K562 (cell line): ENCODE data around the gene B3GALT4. TPM values are rescaled to one million over a fixed set of nuclear protein-coding genes. Genes with fewer than 3 reads are reported as not detected.

Experiments
- ATAC-seq: fragments of 200-7000 bp; cut with Tn5 transposase; 3 replicates; pipeline ENCODE4 v1.9.1; 2020; ENCODE audit warnings: moderate library complexity
- BruUV-seq: library from RNA; stranded (reverse); fragments of 400-500 nt; replicated peaks from 2 replicates; lab custom pipeline; 2021; lab: Mats Ljungman, UMichigan
- CTCF ChIA-PET: fragments of 300-600 bp; formaldehyde crosslinking; extraction: SDS; loops from one replicate; lab custom pipeline; 2021; ENCODE audit warnings: low intra/inter-chr PET ratio; lab: Yijun Ruan, JAX
- POLR2A ChIA-PET: fragments of 300-600, 350-650 bp; sonication (Branson Sonifier 250); formaldehyde crosslinking; extraction: SDS; loops from one replicate; lab custom pipeline; 2021; ENCODE audit warnings: antibody characterized with exemption, inconsistent platforms; lab: Yijun Ruan, JAX
- DNase-seq, 4 experiments: peaks; one replicate each; pipeline versions ENCODE4 v3.0.0 to v3.0.0-alpha.2; 2011 to 2018; ENCODE audit warnings: low spot score in 3 of 4, mixed read lengths in 3 of 4; ENCODE audit errors: extremely low read depth in 1 of 4
- FAIRE-seq: peaks from 2 replicates; lab custom pipeline; 2011; peaks lifted over from hg19 to GRCh38; lab: Jason Lieb, UNC
- H2AFZ ChIP-seq: 2 replicates; pipeline ENCODE4 v1.6.0; 2011; ENCODE audit warnings: low read depth, low read length, control low read depth, inconsistent platforms
- H3K27ac ChIP-seq: fragments of 200-600 bp; 3 replicates; pipeline ENCODE4 v1.8.0; 2011; ENCODE audit warnings: low read depth, mild to moderate bottlenecking, control low read depth, inconsistent platforms, low read length, moderate library complexity, mixed read lengths; ENCODE audit errors: extremely low read depth
- H3K27me3 ChIP-seq, 2 experiments: fragments of 300-600 bp in 1 of 2; 2 replicates in 1 of 2; 3 replicates in 1 of 2; pipeline versions ENCODE4 v1.6.0 to v1.8.0; 2011; ENCODE audit warnings: inconsistent platforms in 2 of 2, low read length in 2 of 2, mild to moderate bottlenecking in 1 of 2, mixed read lengths in 1 of 2, moderate library complexity in 1 of 2; ENCODE audit not compliant: control insufficient read depth in 2 of 2, insufficient read depth in 2 of 2
- H3K36me3 ChIP-seq: fragments of 300-600 bp; 3 replicates; pipeline ENCODE4 v1.8.0; 2011; ENCODE audit warnings: mild to moderate bottlenecking, low read length, inconsistent platforms; ENCODE audit not compliant: control insufficient read depth, insufficient read depth
- H3K4me1 ChIP-seq, 2 experiments: fragments of 200-600 bp in 1 of 2; replicated peaks in 1 of 2; 2 replicates in 1 of 2; 3 replicates in 1 of 2; pipeline versions ENCODE4 v1.5.1 to v1.8.0; 2011; ENCODE audit warnings: inconsistent platforms in 2 of 2, low read length in 2 of 2, mild to moderate bottlenecking in 1 of 2, mixed read lengths in 1 of 2, moderate library complexity in 1 of 2; ENCODE audit not compliant: control insufficient read depth in 2 of 2, insufficient read depth in 2 of 2
- H3K4me2 ChIP-seq: 2 replicates; pipeline ENCODE4 v1.6.1; 2011; ENCODE audit warnings: low read length, control low read depth, inconsistent platforms, mixed read lengths; ENCODE audit not compliant: insufficient read depth
- H3K4me3 ChIP-seq: fragments of 200-600 bp; sonication (generic), shearing (Covaris generic); 2 replicates; pipeline ENCODE4 v1.5.1; 2016; ENCODE audit warnings: control low read depth, inconsistent platforms
- H3K79me2 ChIP-seq: fragments of 200-600 bp; 3 replicates; pipeline ENCODE4 v1.8.0; 2011; ENCODE audit warnings: low read length, inconsistent platforms; ENCODE audit not compliant: control insufficient read depth, insufficient read depth
- H3K9ac ChIP-seq, 2 experiments: 2 replicates each; pipeline versions ENCODE4 v1.6.0 to v1.6.1; 2011; ENCODE audit warnings: low read depth in 2 of 2, low read length in 2 of 2, control low read depth in 1 of 2, inconsistent platforms in 1 of 2, mild to moderate bottlenecking in 1 of 2, mixed read lengths in 1 of 2; ENCODE audit not compliant: insufficient read depth in 1 of 2
- H3K9me1 ChIP-seq: one replicate; pipeline ENCODE4 v1.6.0; 2011; ENCODE audit warnings: inconsistent platforms, mild to moderate bottlenecking, low read length, moderate library complexity; ENCODE audit not compliant: control insufficient read depth, insufficient read depth
- H3K9me3 ChIP-seq: replicated peaks from 2 replicates; pipeline ENCODE4 v1.5.1; 2011; ENCODE audit warnings: low read depth, low read length, inconsistent platforms; ENCODE audit not compliant: control insufficient read depth, insufficient read depth
- H4K20me1 ChIP-seq: replicated peaks from 2 replicates; pipeline ENCODE4 v1.6.1; 2011; ENCODE audit warnings: low read length, inconsistent platforms, mixed read lengths; ENCODE audit not compliant: control insufficient read depth, insufficient read depth
- HDGF ChIP-seq: fragments of 450-650 bp; IDR thresholded peaks from 2 replicates; pipeline ENCODE4 v1.6.1; 2016
- SUPT5H ChIP-seq: fragments of 450-650 bp; IDR thresholded peaks from 2 replicates; pipeline ENCODE4 v1.6.1; 2016
- WHSC1 ChIP-seq: IDR thresholded peaks from one replicate; pipeline ENCODE4 v1.6.1; 2012; ENCODE audit warnings: low read length, control low read depth, inconsistent platforms
- ZNF24 ChIP-seq: fragments of 450-650 bp; IDR thresholded peaks from 2 replicates; pipeline ENCODE4 v1.6.1; 2016
- WGBS: fragments of 100-300 bp; shearing (Covaris generic); methylation state at CpG from one replicate; pipeline ENCODE4 v1.1.6; 2016; ENCODE audit warnings: low coverage, mixed read lengths; ENCODE audit not compliant: insufficient coverage; ENCODE audit errors: missing lambda C conversion rate; 5-methylcytosine and 5-hydroxymethylcytosine counted together
- in situ Hi-C: fragments of 300-500 bp; cut with MboI; formaldehyde crosslinking; loops from 4 replicates; pipeline ENCODE4 v1.15.0; 2018; ENCODE audit warnings: inconsistent platforms, mixed read lengths
- intact Hi-C: fragments of 100-400 bp; cut with micrococcal nuclease; formaldehyde crosslinking; loops from 2 replicates; pipeline ENCODE4 v1.14.2; 2022
- polyA plus RNA-seq, 8 experiments: library from polyadenylated mRNA; depleted of rRNA in 4 of 8; stranded (reverse) in 5 of 8; unstranded in 3 of 8; fragments of >200 nt; fragmentation: Nextera tagmentation in 2 of 8; fragmentation: Illumina TruSeq in 1 of 8; extraction: Ambion mirVana in 2 of 8; extraction: Trizol in 1 of 8; gene quantifications; 2 replicates each; pipeline versions ENCODE4 v1.2.1 to v1.2.3, GENCODE V29; 2011 to 2014; ENCODE audit warnings: inconsistent platforms in 1 of 8, missing spikeins in 1 of 8
- total RNA-seq, 7 experiments: library from RNA; depleted of rRNA in 6 of 7; stranded (reverse); fragments of >200 nt in 6 of 7; fragmentation: Illumina TruSeq in 2 of 7; extraction: Trizol in 2 of 7; gene quantifications; 2 replicates each; pipeline versions ENCODE4 v1.2.1 to v1.2.3, GENCODE V29; 2011 to 2021; ENCODE audit warnings: low replicate concordance in 1 of 7
- TF ChIP-seq, protein P1 (sequence below): IDR thresholded peaks from 2 replicates; pipeline ENCODE4 v1.6.1; 2016; ENCODE audit warnings: missing genetic modification characterization, missing compliant biosample characterization
- TF ChIP-seq, protein P2 (sequence below), 2 experiments: fragments of 450-650 bp in 1 of 2; IDR thresholded peaks; 2 replicates each; pipeline ENCODE4 v1.6.1; 2011 to 2017; ENCODE audit warnings: low read depth in 2 of 2, antibody characterized with exemption in 1 of 2, borderline replicate concordance in 1 of 2, low read length in 1 of 2, mild to moderate bottlenecking in 1 of 2, mixed read lengths in 1 of 2; ENCODE audit not compliant: control insufficient read depth in 1 of 2

B3GALT4 gene
- total and polyA plus RNA-seq, 9 of the 15 experiments (the other 6 are each of a cell fraction or from before 2014, with no cell fraction given), result 0.11 to 1.3 (median 0.53) TPM; not detected in 1

DNA sequence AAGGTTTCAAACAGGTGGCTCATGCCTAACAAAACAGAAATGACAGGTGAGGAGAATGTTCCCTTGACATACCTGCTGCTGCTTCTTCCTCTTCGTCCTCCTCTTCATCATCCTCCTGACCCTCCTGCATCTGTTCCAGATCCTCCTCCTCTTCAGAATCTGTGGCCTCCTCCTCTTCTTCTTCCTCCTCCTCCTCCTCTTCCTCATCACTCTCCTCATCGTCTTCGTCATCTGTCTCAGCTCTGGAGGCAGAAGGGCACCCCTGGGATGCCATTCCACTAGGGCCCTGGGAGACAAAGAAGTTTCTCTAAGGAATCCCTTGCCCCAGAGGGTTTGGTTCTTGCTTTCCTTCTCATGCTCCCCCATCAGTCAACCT is 43.0 kb downstream of the B3GALT4 start:
- H4K20me1 ChIP-seq, result 0 out of 2 replicates have a peak, but pooled peaks cover 3% of the 10 kb centered on the region
- peak overlapping the region; percentile 3; the same call in 1 of the 2 replicates for H3K4me3 ChIP-seq
- peak overlapping the region; percentile 88 for H3K4me2 ChIP-seq
- no peaks in the 10 kb centered on the region for H3K27me3 ChIP-seq
- peak overlapping the region; percentile 30 to 55; a peak in 2 of 4 replicates for H3K9ac ChIP-seq
- in situ Hi-C loops, result no loop called here
- intact Hi-C loops, result no loop called here
- no peak overlapping the region for H2AFZ ChIP-seq
- DNase-seq (no peak), FAIRE-seq (no peak), ATAC-seq (no peak)
- peaks cover 43% of the 10 kb centered on the region for H3K36me3 ChIP-seq
- H3K9me1 ChIP-seq, result peaks cover 3% of the 10 kb centered on the region
- peaks cover 56 to 68% of the 10 kb centered on the region in 2 experiments for H3K4me1 ChIP-seq
- ChIA-PET POLR2A (interaction anchor here (0.7 kb wide), 1 partner anchor 8 kb away, joined by 3 read pairs; no protein-coding TSS in a partner anchor), CTCF (no interaction called here)
- TF ChIP-seq, protein P1, sequence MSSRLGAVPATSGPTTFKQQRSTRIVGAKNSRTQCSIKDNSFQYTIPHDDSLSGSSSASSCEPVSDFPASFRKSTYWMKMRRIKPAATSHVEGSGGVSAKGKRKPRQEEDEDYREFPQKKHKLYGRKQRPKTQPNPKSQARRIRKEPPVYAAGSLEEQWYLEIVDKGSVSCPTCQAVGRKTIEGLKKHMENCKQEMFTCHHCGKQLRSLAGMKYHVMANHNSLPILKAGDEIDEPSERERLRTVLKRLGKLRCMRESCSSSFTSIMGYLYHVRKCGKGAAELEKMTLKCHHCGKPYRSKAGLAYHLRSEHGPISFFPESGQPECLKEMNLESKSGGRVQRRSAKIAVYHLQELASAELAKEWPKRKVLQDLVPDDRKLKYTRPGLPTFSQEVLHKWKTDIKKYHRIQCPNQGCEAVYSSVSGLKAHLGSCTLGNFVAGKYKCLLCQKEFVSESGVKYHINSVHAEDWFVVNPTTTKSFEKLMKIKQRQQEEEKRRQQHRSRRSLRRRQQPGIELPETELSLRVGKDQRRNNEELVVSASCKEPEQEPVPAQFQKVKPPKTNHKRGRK (tag), result 0 out of 2 replicates have a peak, but pooled peaks have one; percentile 0
- 0 out of 2 replicates have a peak, but pooled peaks have one; percentile 18 for TF ChIP-seq SUPT5H
- TF ChIP-seq WHSC1, result no peak
- TF ChIP-seq, protein P2, sequence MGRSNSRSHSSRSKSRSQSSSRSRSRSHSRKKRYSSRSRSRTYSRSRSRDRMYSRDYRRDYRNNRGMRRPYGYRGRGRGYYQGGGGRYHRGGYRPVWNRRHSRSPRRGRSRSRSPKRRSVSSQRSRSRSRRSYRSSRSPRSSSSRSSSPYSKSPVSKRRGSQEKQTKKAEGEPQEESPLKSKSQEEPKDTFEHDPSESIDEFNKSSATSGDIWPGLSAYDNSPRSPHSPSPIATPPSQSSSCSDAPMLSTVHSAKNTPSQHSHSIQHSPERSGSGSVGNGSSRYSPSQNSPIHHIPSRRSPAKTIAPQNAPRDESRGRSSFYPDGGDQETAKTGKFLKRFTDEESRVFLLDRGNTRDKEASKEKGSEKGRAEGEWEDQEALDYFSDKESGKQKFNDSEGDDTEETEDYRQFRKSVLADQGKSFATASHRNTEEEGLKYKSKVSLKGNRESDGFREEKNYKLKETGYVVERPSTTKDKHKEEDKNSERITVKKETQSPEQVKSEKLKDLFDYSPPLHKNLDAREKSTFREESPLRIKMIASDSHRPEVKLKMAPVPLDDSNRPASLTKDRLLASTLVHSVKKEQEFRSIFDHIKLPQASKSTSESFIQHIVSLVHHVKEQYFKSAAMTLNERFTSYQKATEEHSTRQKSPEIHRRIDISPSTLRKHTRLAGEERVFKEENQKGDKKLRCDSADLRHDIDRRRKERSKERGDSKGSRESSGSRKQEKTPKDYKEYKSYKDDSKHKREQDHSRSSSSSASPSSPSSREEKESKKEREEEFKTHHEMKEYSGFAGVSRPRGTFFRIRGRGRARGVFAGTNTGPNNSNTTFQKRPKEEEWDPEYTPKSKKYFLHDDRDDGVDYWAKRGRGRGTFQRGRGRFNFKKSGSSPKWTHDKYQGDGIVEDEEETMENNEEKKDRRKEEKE (IDR thresholded peaks at IDR 0.05; ENCODE audit: borderline replicate concordance in 1 of 2, control insufficient read depth in 1 of 2, low read depth in 2 of 2, low read length in 1 of 2), result peak in 1 of 2 experiments; percentile 35; a peak in 1 of 4 replicates
- peak; percentile 63; the same call in 1 of the 2 replicates for TF ChIP-seq HDGF
- no peak for TF ChIP-seq ZNF24
- peaks cover 52% of the 10 kb centered on the region for H3K79me2 ChIP-seq
- BruUV-seq, result no TSS peak
- H3K27ac ChIP-seq, result peak overlapping the region; percentile 89
- H3K9me3 ChIP-seq, result no peaks in the 10 kb centered on the region
- WGBS, result 76% methylated on average over 3 of the region's 3 CpGs
